KMS-11 (cell line): Measurements from ENCODE around the gene RTBDN.
"Not testable (repeated sequence)": the region's sequence is repeated elsewhere in the genome, so short reads cannot be mapped to it uniquely, and the experiment has no call there.

ENCODE experiments used
- H2AFZ ChIP-seq: fragments of 200-600 bp; sonication (generic); 2 replicates; pipeline ENCODE4 v1.6.1; 2016; ENCODE audit warnings: antibody characterized with exemption, mixed run types, low read depth
- H3K27ac ChIP-seq: fragments of 200-600 bp; sonication (generic); 2 replicates; pipeline ENCODE4 v1.6.1; 2016; ENCODE audit warnings: mild to moderate bottlenecking, mixed run types
- H3K27me3 ChIP-seq: fragments of 200-600 bp; sonication (generic); 2 replicates; pipeline ENCODE4 v1.6.1; 2017; ENCODE audit warnings: mild to moderate bottlenecking, low read depth, mixed run types, moderate library complexity; ENCODE audit not compliant: insufficient read depth
- H3K36me3 ChIP-seq: fragments of 200-600 bp; sonication (generic); 2 replicates; pipeline ENCODE4 v1.6.1; 2017; ENCODE audit warnings: mild to moderate bottlenecking, mixed run types; ENCODE audit not compliant: insufficient read depth
- H3K4me1 ChIP-seq: fragments of 200-600 bp; sonication (generic); 2 replicates; pipeline ENCODE4 v1.6.1; 2016; ENCODE audit warnings: mild to moderate bottlenecking, low read depth, mixed run types; ENCODE audit not compliant: poor library complexity, severe bottlenecking
- H3K4me2 ChIP-seq: fragments of 200-600 bp; sonication (generic); 2 replicates; pipeline ENCODE4 v1.7.0; 2016; ENCODE audit warnings: mild to moderate bottlenecking, mixed run types
- H3K4me3 ChIP-seq: fragments of 200-600 bp; sonication (generic); IDR thresholded peaks from 2 replicates; pipeline ENCODE4 v1.6.1; 2017; ENCODE audit warnings: low read depth, low read length, mixed read lengths; ENCODE audit not compliant: insufficient read depth
- H3K79me2 ChIP-seq: fragments of 200-600 bp; sonication (generic); 2 replicates; pipeline ENCODE4 v1.6.1; 2016; ENCODE audit warnings: low read depth, mixed run types; ENCODE audit not compliant: insufficient read depth
- H3K9ac ChIP-seq: fragments of 200-600 bp; sonication (generic); 2 replicates; pipeline ENCODE4 v1.6.1; 2016; ENCODE audit warnings: mild to moderate bottlenecking, mixed run types
- H4K20me1 ChIP-seq: fragments of 200-600 bp; sonication (generic); 2 replicates; pipeline ENCODE4 v1.6.1; 2016; ENCODE audit warnings: mild to moderate bottlenecking, mixed run types; ENCODE audit not compliant: insufficient read depth
- TF ChIP-seq, protein P1 (sequence below): fragments of 200-600 bp; sonication (generic); conservative IDR thresholded peaks from 2 replicates; pipeline ENCODE4 v1.6.1; 2017; ENCODE audit warnings: low read depth, mild to moderate bottlenecking, antibody characterized with exemption, low read length, moderate library complexity, mixed read lengths

Gene RTBDN

DNA sequence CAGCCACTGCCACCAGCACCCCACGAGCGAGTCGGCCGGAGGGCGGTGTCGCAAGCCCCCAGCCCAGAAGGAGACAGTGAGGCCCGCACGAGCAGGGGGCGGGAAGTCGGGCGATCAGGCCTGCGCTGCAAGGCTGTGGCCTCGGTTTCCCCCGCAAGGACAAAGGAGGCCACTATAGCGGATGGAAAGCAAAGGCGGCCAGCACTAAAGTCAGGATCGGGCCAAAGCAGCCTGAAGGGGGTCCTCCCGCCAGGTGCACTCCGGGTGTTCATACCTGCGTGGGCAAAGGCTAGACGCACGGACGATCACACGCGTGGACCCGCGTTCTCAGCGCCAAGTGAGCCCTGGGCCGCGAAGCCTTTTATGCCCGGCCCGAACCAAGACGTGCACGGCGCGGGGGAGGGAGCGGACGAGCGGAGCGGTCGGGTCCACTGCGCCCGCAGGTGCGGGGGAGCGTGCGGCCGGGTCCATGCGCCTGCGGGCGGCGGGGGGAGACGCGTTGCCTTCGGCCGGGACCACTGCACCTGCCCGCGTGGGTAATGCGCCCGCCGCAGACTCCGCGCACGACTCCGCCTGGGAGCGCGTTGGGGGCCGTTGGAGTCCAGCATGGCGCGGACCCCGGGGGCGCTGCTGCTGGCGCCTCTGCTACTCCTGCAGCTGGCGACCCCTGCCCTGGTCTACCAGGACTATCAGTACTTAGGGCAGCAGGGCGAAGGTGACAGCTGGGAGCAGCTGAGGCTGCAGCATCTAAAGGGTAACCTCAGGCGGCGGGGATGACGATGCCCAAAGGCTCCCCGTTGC, 32.7 kb downstream of the RTBDN start, which contains the start of the genes PRDX2 and THSD8:
TSS of gene PRDX2 (minus strand) at position 335 of the 801 bp plus-strand sequence. CDS start 539 bp downstream, outside the sequence.
TSS of gene THSD8 (plus strand) at position 604 of the 801 bp plus-strand sequence. CDS start at position 607, 3 bp downstream.
- Histone ChIP-seq H2AFZ (peak within 1 kb of the TSS; percentile 85), H3K4me2 (peak within 1 kb of the TSS; percentile 69), H3K36me3 (no peaks in the 10 kb centered on the region), H3K27ac (no peak within 1 kb of the TSS), H3K27me3 (peaks cover 13% of the 10 kb centered on the region), H3K4me3 (no peak within 1 kb of the TSS), H4K20me1 (no peaks in the 10 kb centered on the region), H3K9ac (peak within 1 kb of the TSS; percentile 52; the same call in 1 of the 2 replicates), H3K4me1 (no peaks in the 10 kb centered on the region), H3K79me2 (no peaks in the 10 kb centered on the region)
- TF ChIP-seq, protein P1, sequence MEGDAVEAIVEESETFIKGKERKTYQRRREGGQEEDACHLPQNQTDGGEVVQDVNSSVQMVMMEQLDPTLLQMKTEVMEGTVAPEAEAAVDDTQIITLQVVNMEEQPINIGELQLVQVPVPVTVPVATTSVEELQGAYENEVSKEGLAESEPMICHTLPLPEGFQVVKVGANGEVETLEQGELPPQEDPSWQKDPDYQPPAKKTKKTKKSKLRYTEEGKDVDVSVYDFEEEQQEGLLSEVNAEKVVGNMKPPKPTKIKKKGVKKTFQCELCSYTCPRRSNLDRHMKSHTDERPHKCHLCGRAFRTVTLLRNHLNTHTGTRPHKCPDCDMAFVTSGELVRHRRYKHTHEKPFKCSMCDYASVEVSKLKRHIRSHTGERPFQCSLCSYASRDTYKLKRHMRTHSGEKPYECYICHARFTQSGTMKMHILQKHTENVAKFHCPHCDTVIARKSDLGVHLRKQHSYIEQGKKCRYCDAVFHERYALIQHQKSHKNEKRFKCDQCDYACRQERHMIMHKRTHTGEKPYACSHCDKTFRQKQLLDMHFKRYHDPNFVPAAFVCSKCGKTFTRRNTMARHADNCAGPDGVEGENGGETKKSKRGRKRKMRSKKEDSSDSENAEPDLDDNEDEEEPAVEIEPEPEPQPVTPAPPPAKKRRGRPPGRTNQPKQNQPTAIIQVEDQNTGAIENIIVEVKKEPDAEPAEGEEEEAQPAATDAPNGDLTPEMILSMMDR = no peak

DNA sequence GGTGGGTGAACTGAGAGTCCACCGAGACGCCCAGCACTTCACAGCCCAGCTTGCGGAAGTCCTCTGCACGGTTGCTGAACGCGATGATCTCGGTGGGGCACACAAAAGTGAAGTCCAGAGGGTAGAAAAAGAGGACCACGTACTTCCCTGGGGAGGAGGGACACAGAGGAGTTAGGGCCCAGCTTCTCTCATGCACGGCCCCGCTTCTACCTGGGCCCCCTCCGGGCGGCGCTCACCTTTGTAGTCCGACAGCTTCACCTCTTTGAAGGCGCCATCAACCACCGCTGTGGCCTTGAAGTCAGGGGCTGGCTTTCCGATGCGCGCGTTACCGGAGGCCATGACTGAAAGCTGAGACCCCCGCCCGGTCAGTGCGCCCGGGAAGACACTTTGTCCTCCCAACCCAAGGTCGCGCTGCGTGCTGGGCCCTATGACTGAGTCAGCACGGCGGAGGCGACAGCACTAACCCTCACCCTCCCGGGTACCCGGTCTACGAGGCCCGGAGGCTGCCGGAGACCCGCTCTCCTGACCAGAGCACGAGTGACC, 33.4 kb downstream of the RTBDN start:
- peak overlapping the region; percentile 85; the same call in 1 of the 2 replicates for H2AFZ ChIP-seq
- no peaks in the 10 kb centered on the region for H3K36me3 ChIP-seq
- H3K27ac ChIP-seq = no peak overlapping the region
- peak overlapping the region; percentile 52; the same call in 1 of the 2 replicates for H3K9ac ChIP-seq
- H3K79me2 ChIP-seq = no peaks in the 10 kb centered on the region
- peaks cover 13% of the 10 kb centered on the region for H3K27me3 ChIP-seq
- H3K4me1 ChIP-seq = peaks cover 5% of the 10 kb centered on the region
- H3K4me2 ChIP-seq = peak overlapping the region; percentile 69; the same call in 1 of the 2 replicates
- H3K4me3 ChIP-seq = no peak overlapping the region
- TF ChIP-seq, protein P1 = no peak
- H4K20me1 ChIP-seq = no peaks in the 10 kb centered on the region

DNA sequence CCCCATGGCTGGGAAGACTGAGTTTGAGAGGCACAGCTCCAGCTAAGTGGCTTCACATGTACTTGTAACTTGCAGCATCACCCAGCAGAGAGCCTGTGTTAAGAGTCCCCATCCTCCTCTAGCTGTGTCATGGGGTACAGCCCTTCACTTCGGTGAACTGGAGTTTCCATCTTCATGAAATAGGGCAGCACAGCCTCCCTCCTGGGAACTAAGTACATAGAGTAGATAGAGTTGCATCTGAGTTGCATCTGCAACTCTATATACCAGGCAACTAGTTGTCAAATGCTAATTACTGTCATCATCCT, 34.0 kb downstream of the RTBDN start:
- Histone ChIP-seq H3K4me1 (peaks cover 10% of the 10 kb centered on the region), H3K9ac (no peak overlapping the region), H3K79me2 (no peaks in the 10 kb centered on the region), H3K36me3 (no peaks in the 10 kb centered on the region), H3K27me3 (peaks cover 13% of the 10 kb centered on the region), H3K4me2 (no peak overlapping the region), H3K4me3 (no peak overlapping the region), H3K27ac (no peak overlapping the region), H2AFZ (no peak overlapping the region), H4K20me1 (no peaks in the 10 kb centered on the region)
- TF ChIP-seq, protein P1 = no peak

- TF ChIP-seq, protein P1 = no peak
- Histone ChIP-seq H3K4me2 (no peak overlapping the region), H4K20me1 (no peaks in the 10 kb centered on the region), H3K4me3 (no peak overlapping the region), H3K27ac (no peak overlapping the region), H3K36me3 (no peaks in the 10 kb centered on the region), H3K4me1 (peaks cover 11% of the 10 kb centered on the region), H3K9ac (no peak overlapping the region), H2AFZ (no peak overlapping the region), H3K27me3 (peaks cover 13% of the 10 kb centered on the region), H3K79me2 (no peaks in the 10 kb centered on the region)
These were observed 34.5 kb downstream of the RTBDN start for GRCh38 chr19:12799742-12800465.

- H3K4me2 ChIP-seq, H3K4me3 ChIP-seq, H3K27ac ChIP-seq, H4K20me1 ChIP-seq, H3K36me3 ChIP-seq, H3K9ac ChIP-seq, H3K79me2 ChIP-seq, H2AFZ ChIP-seq: not testable (repeated sequence)
- Histone ChIP-seq H3K4me1 (peaks cover 22% of the 10 kb centered on the region), H3K27me3 (peaks cover 10% of the 10 kb centered on the region)
These were observed 36.8 kb downstream of the RTBDN start for GRCh38 chr19:12797607-12798006.
